ENCODE data around the gene PCCA. TPM values are rescaled to one million over a fixed set of nuclear protein-coding genes. Genes with fewer than 3 reads are reported as not detected.
A peak's percentile ranks its signal among the peaks of the same experiment; 100 is the strongest.

PCCA gene
- total and polyA plus RNA-seq, 2 donors (not counting 3 experiments of a cell fraction or from before 2014, with no cell fraction given), result 5.7 to 20.2 TPM

- FAIRE-seq, result no peak
- intact Hi-C loops (cut with micrococcal nuclease) (no loop called here), dilution Hi-C loops (cut with MboI; ENCODE audit: extremely low pct_ligation_motif_present, low sequenced_read_pairs) (no loop called here)
- no peaks in the 10 kb centered on the region for H4K20me1 ChIP-seq (replicated peaks; ENCODE audit: control insufficient read depth, extremely low read depth, insufficient read depth, low read length)
- H2AFZ ChIP-seq (ENCODE audit: low read depth, low read length), result no peak overlapping the region
- ChIA-PET POLR2A (no interaction called here), CTCF (interaction anchor here (1.6 kb wide), 1 partner anchor 97 kb away, joined by 3 read pairs; no protein-coding TSS in a partner anchor)
- no peak overlapping the region for H3K4me2 ChIP-seq (ENCODE audit: insufficient read depth, low read length)
- H3K36me3 ChIP-seq (ENCODE audit: control insufficient read depth in 2 of 2, extremely low read depth in 1 of 2, insufficient read depth in 2 of 2, low read length in 2 of 2), result no peaks in the 10 kb centered on the region
- H3K27ac ChIP-seq (ENCODE audit: insufficient read depth, low read depth, low read length), result no peak overlapping the region
- H3K9ac ChIP-seq (replicated peaks; ENCODE audit: extremely low read depth, insufficient read depth, low read length), result no peak overlapping the region
- H3K4me1 ChIP-seq (ENCODE audit: control insufficient read depth, extremely low read depth, insufficient read depth, low read length), result peaks cover 8% of the 10 kb centered on the region
- H3K9me3 ChIP-seq (replicated peaks; ENCODE audit: control insufficient read depth, insufficient read depth, low read length), result no peaks in the 10 kb centered on the region
- H3K4me3 ChIP-seq (replicated peaks in 1 of 3; ENCODE audit: insufficient read depth in 1 of 3, low read depth in 1 of 3, low read length in 3 of 3), result no peak overlapping the region
- H3K9me1 ChIP-seq (replicated peaks; ENCODE audit: control insufficient read depth, extremely low read depth, insufficient read depth, low read length), result no peaks in the 10 kb centered on the region
- no peaks in the 10 kb centered on the region for H3K27me3 ChIP-seq (ENCODE audit: control insufficient read depth in 2 of 2, insufficient read depth in 2 of 2, low read length in 2 of 2)
- no TSS peak for BruUV-seq (replicated peaks)
- H3K79me2 ChIP-seq (ENCODE audit: control insufficient read depth, insufficient read depth, low read length), result no peaks in the 10 kb centered on the region
- TF ChIP-seq POLR2AphosphoS5 (IDR thresholded peaks at IDR 0.05; ENCODE audit: insufficient read depth, low read depth, low read length) (no peak), EZH2 (IDR thresholded peaks at IDR 0.05; ENCODE audit: borderline replicate concordance, low read depth, low read length, severe bottlenecking) (no peak), POLR2A (IDR thresholded peaks at IDR 0.05; ENCODE audit: low read depth, low read length) (no peak), FOS (IDR thresholded peaks at IDR 0.05; ENCODE audit: borderline replicate concordance, insufficient read depth, low read length) (no peak), MAX (IDR thresholded peaks at IDR 0.05; ENCODE audit: insufficient read depth, insufficient read length) (no peak), MYC (IDR thresholded peaks at IDR 0.05; ENCODE audit: low read depth, low read length) (no peak), JUN (IDR thresholded peaks at IDR 0.05; ENCODE audit: borderline replicate concordance, insufficient read depth, insufficient read length, low read depth) (no peak)
- no peak for DNase-seq (ENCODE audit: low read depth, low spot score)
Measured at GRCh38 chr13:100460791-100461190, 371.9 kb downstream of the PCCA start.

GRCh38 chr13:100461309-100462030, 372.6 kb downstream of the PCCA start:
- ChIA-PET CTCF (interaction anchor here (1.4 kb wide), 1 partner anchor 164 kb away, joined by 3 read pairs; no protein-coding TSS in a partner anchor), POLR2A (no interaction called here)
- Histone ChIP-seq H3K4me3 (replicated peaks in 1 of 3; ENCODE audit: insufficient read depth in 1 of 3, low read depth in 1 of 3, low read length in 3 of 3) (no peak overlapping the region), H3K4me1 (ENCODE audit: control insufficient read depth, extremely low read depth, insufficient read depth, low read length) (peaks cover 8% of the 10 kb centered on the region), H3K27ac (ENCODE audit: insufficient read depth, low read depth, low read length) (no peak overlapping the region), H3K79me2 (ENCODE audit: control insufficient read depth, insufficient read depth, low read length) (no peaks in the 10 kb centered on the region), H2AFZ (ENCODE audit: low read depth, low read length) (no peak overlapping the region), H3K9me1 (replicated peaks; ENCODE audit: control insufficient read depth, extremely low read depth, insufficient read depth, low read length) (no peaks in the 10 kb centered on the region), H3K27me3 (ENCODE audit: control insufficient read depth in 2 of 2, insufficient read depth in 2 of 2, low read length in 2 of 2) (no peaks in the 10 kb centered on the region), H3K9ac (replicated peaks; ENCODE audit: extremely low read depth, insufficient read depth, low read length) (no peak overlapping the region), H3K9me3 (replicated peaks; ENCODE audit: control insufficient read depth, insufficient read depth, low read length) (no peaks in the 10 kb centered on the region), H3K36me3 (ENCODE audit: control insufficient read depth in 2 of 2, extremely low read depth in 1 of 2, insufficient read depth in 2 of 2, low read length in 2 of 2) (no peaks in the 10 kb centered on the region), H4K20me1 (replicated peaks; ENCODE audit: control insufficient read depth, extremely low read depth, insufficient read depth, low read length) (no peaks in the 10 kb centered on the region), H3K4me2 (ENCODE audit: insufficient read depth, low read length) (no peak overlapping the region)
- TF ChIP-seq MYC (IDR thresholded peaks at IDR 0.05; ENCODE audit: low read depth, low read length) (no peak), POLR2A (IDR thresholded peaks at IDR 0.05; ENCODE audit: low read depth, low read length) (no peak), JUN (IDR thresholded peaks at IDR 0.05; ENCODE audit: borderline replicate concordance, insufficient read depth, insufficient read length, low read depth) (no peak), GATA2 (IDR thresholded peaks at IDR 0.05; ENCODE audit: insufficient read depth, insufficient read length, low read depth, low read length) (no peak), EZH2 (IDR thresholded peaks at IDR 0.05; ENCODE audit: borderline replicate concordance, low read depth, low read length, severe bottlenecking) (no peak), MAX (IDR thresholded peaks at IDR 0.05; ENCODE audit: insufficient read depth, insufficient read length) (no peak), POLR2AphosphoS5 (IDR thresholded peaks at IDR 0.05; ENCODE audit: insufficient read depth, low read depth, low read length) (no peak), FOS (IDR thresholded peaks at IDR 0.05; ENCODE audit: borderline replicate concordance, insufficient read depth, low read length) (no peak), CTCF (IDR thresholded peaks at IDR 0.05; ENCODE audit: extremely low read depth in 1 of 2, insufficient read depth in 1 of 2, low read depth in 1 of 2, low read length in 2 of 2) (no peak)
- no TSS peak for BruUV-seq (replicated peaks)
- dilution Hi-C loops (cut with MboI; ENCODE audit: extremely low pct_ligation_motif_present, low sequenced_read_pairs), result no loop called here
- FAIRE-seq, result no peak
- intact Hi-C loops (cut with micrococcal nuclease), result no loop called here
- peak; percentile 69 for DNase-seq (ENCODE audit: low read depth, low spot score)
